HG03175 (cell line): ENCODE measurements around the gene RRP12.
"Not testable (repeated sequence)": the region's sequence is repeated elsewhere in the genome, so short reads cannot be mapped to it uniquely, and the experiment has no call there.

ENCODE experiments used
- ATAC-seq: cut with Tn5 transposase; IDR thresholded peaks from one replicate; pipeline ENCODE4 v1.9.1; 2021; ENCODE audit warnings: mild to moderate bottlenecking, moderate library complexity; ENCODE audit not compliant: unreplicated experiment

Gene RRP12, protein sequence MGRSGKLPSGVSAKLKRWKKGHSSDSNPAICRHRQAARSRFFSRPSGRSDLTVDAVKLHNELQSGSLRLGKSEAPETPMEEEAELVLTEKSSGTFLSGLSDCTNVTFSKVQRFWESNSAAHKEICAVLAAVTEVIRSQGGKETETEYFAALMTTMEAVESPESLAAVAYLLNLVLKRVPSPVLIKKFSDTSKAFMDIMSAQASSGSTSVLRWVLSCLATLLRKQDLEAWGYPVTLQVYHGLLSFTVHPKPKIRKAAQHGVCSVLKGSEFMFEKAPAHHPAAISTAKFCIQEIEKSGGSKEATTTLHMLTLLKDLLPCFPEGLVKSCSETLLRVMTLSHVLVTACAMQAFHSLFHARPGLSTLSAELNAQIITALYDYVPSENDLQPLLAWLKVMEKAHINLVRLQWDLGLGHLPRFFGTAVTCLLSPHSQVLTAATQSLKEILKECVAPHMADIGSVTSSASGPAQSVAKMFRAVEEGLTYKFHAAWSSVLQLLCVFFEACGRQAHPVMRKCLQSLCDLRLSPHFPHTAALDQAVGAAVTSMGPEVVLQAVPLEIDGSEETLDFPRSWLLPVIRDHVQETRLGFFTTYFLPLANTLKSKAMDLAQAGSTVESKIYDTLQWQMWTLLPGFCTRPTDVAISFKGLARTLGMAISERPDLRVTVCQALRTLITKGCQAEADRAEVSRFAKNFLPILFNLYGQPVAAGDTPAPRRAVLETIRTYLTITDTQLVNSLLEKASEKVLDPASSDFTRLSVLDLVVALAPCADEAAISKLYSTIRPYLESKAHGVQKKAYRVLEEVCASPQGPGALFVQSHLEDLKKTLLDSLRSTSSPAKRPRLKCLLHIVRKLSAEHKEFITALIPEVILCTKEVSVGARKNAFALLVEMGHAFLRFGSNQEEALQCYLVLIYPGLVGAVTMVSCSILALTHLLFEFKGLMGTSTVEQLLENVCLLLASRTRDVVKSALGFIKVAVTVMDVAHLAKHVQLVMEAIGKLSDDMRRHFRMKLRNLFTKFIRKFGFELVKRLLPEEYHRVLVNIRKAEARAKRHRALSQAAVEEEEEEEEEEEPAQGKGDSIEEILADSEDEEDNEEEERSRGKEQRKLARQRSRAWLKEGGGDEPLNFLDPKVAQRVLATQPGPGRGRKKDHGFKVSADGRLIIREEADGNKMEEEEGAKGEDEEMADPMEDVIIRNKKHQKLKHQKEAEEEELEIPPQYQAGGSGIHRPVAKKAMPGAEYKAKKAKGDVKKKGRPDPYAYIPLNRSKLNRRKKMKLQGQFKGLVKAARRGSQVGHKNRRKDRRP (N-terminal part only)

DNA sequence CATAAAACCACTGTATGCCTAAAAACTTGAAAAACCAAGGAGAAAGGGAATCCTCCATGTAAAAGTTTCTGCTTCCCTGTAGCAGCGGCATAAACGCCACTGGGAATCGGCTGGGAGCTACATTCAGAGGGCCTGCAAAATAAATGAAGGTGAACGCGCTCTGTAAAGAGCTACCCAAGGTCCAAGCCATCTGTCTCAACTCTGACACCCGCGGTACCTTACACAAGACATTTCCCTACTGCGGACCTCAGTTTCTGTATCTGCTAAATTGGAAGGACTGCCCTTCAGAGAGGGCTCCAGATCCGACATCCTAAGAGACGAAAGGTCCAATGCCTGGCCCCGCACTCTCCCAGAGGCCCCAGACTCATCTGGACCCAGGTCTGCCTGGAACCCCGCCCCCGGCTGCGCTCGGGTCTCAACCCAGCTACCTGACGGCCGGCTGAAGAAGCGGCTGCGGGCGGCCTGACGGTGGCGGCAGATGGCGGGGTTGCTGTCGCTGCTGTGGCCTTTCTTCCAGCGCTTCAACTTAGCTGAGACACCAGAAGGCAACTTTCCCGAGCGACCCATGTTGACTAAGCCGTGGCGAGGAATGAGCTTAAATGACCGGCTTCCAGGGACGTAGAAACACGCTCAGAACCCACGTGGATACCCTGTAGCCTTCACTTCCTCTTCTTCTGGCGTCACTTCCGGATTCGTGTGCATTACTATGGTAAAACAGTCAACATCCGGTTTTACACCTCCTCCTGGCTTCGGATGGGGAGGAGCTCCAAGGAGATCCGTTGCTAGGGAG, at the start of gene RRP12:
Gene RRP12, minus strand, starts transcription at position 676 of the 790 bp plus-strand sequence. Its CDS starts 109 bp downstream, at position 567.
- peak; percentile 95 for ATAC-seq

DNA sequence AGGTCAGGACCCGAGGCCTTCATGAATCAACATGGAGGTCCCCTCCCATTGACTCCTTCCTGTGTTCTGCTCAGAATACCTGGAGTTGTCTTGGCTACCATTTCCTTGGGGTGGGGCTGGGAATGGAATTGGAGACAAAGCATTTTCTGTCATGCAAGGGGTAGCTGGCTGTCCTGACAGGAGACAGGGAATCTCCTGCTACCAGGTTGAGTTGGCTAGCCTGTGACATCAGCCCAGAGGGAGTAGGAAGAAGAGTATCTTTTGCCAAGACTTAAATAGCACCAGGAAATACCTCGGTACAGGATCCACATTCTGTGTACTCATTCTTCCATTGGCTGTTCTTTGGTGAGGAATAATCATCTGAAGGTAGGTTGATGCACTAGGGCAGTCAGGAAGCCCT, 49.7 kb upstream of the RRP12 start:
- no peak for ATAC-seq

DNA sequence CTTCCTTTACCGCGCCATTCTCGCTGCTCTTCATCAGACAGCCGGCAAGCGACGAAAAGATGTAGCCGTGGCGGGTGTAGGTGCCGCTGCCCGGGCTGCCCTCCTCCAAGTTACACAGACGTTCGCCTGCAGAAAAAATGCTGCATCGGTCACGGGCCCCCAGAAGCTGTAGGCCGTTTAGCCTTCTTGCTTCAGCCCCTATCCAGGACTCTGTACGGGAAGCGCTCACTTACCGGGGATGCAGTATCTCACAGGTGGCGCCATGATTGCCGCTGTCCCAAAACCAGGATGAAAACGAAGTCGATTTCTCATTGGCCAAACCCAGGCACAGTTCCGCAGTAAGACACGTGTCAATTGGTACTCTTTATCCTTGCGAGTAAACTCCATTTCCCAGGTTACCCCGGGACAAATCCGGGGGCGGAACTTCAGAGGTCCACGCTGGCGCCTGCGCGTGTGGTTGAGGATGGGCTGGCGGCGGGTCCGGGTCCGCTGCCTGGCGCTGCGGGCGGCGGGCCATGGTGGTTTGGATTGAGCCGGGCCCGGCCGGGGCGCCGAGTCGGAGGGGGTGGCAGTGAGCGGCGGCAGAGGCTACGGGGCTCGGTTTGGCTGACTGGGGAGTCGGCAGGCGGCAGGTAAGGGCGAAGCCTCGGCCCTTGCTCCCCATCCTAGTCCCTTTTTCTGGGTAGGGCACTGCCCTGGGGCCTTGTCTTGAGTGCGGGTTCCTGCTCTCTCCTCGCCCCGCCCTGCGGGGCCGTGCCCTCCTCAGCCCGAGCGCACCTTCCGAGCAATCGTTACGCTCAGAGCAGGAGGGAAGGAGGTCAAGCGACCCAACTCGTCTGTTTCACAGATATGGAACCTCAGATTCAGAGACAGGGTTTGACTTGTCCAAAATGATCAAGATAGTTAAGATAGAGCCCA, 44.8 kb upstream of the RRP12 start, which contains the start of the genes EXOSC1 and ZDHHC16:
Gene EXOSC1, minus strand, starts transcription at position 285 of the 918 bp plus-strand sequence. Its CDS starts 21 bp downstream, at position 264.
Gene ZDHHC16, plus strand, starts transcription at position 454 of the 918 bp plus-strand sequence. CDS start 5,501 bp downstream, outside the sequence.
- peak; percentile 98 for ATAC-seq

DNA sequence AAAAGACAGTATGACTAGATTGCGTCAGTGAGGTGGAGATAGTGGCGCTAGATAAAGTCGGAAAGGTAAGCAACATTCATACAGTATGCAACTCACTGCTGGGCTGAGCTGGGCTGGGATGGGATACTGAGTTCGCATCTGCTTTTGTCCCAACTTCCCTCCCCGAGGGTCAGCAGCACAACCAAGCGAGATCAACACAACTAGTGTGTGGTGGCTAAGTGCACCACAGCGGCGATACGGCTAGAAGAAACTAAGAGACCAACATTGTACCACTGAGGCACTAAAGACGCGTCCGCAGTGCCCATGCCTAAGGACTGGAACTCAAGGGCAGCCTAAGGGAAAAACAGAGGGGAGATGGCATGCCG, 44.2 kb upstream of the RRP12 start:
- ATAC-seq, result no peak

DNA sequence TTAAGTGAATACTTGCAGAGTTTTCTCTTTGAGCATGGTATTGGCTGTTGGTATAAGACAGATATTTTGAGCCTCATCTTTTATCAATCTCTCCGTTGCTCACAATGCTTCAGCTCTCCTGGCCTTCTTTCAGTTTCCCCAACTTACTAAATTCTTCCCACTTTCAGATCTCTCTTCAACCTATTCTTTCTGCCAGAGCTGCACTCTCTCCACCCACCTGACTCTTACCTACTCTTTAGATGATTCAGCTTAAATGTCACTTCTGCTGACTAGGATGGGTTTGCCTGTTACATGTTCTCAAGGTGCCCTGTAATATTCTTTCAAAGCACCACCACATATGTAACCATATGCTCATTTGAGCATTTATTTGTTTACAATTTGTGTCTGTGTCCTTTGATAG, 43.1 kb upstream of the RRP12 start:
- no peak for ATAC-seq

DNA sequence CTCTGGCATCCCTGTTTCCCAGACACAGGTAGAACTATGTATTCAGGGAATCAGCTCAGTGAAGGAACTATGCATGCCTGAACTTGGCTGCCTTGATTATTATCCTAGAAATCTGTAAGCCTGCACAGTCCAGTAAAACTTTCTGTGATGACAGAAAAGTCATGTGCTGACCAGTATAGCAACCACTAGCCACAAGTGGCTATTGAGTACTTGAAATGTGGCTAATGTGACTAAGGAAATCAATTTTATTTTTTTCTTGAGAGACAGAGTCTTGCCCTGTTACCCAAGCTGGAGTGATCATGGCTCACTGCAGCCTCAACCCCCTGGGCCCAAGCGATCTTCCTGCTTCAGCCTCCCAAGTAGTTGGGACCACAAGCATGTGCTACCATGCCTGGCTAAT, 41.1 kb upstream of the RRP12 start:
- ATAC-seq, result no peak

DNA sequence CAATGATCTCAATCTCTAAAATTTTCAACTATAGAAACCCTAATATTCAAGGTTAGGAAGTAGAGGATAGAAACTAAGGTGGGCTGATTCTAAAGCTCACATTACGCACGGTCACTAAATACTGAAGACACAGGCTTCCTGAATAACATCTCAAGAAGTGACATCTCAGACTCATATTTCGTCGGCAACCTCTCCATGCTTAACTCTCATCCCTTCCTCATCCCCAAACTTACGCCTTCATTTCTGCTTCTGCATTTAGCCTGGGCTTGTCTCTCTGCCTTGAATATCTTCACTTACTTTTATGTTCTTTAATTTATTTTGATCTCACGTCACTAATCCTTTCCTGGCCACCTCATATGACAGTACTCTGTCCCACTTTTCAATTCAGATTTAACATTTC, 34.1 kb upstream of the RRP12 start:
- ATAC-seq, result no peak

DNA sequence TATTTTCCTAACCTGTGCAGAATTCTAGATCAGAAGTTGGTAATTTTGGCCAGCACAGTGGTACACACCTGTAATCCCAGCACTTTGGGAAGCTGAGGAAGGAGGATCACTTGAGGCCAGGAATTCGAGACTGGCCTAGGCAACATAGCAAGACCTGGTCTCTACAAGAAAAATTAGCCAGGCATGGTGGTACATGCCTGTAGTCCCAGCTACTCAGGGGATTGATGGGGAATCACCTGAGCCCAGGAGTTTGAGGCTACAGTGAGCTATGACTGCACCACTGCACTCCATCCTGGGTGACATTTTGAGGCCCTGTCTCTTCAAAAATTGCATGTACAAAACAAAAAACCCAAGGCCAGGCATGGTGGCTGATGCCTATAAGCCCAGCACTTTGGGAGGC, 33.4 kb upstream of the RRP12 start:
- ATAC-seq, result no peak

DNA sequence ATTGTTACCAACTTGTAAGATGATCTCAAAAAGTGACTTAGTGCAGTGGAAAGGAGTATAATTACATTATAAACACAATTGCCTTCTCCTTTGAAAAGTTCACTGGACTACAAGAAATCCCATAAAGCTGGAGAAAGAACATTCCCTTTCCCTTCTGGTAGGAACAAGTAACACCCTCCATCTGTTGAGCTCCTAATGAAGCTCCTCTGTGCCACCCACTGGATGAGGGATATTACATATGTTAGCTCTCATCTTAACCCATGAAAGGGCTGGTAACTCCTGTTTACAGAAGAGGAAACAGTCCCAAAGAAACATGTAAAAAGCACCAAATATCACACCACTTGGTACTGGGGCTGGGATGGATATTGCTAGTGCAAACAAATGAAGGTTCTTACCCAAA, 32.9 kb upstream of the RRP12 start:
- ATAC-seq, result no peak

DNA sequence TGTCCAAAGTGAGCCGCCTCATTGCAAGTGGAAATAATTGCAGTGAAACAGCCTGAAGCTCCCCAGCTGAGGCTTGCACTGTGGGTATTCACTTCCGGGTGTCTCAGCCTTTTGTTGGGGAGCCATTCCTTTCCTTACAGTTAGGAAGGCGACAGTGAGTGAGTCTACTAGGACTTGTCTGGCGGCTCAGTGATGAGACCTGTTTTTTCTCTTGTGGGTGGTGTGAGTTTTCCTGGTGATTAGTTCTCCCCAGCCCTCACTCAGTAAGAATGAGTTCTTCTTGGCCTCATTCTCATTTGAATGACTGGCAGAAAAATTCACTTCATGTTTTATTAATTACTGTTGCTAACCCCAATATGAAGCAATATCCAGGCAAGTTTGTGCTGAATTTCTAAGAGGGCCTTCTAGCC, 27.4 kb upstream of the RRP12 start:
- no peak for ATAC-seq

DNA sequence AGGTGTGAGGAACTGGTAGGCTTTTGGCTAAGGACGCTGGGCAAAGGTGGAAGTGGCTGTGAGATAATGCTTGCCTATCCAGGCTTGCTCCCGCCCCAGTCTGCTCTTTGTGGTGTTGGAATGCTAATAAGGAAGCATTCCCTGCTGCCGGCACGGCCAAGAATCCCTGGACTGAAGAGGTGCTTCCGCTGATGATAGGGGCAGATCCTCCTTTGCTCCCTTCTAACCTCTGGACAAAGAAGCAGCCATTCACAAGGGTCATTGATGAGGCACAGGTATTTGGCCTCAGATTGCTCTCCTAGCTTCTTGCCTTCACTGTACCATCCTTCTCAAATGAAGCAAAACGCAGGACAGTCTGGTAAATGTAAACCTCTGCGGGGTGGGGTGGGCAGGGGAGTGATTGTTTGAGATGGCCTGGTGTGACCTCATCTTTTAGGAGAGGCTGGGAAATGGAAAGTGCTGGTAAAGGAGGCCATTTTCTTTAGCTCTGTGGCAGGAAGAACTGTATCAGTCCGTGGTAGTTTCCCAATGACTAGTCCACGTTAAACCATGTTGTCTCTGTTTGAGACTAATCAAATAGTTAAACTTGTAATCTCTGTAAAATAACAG, 26.5 kb upstream of the RRP12 start:
- ATAC-seq, result no peak

DNA sequence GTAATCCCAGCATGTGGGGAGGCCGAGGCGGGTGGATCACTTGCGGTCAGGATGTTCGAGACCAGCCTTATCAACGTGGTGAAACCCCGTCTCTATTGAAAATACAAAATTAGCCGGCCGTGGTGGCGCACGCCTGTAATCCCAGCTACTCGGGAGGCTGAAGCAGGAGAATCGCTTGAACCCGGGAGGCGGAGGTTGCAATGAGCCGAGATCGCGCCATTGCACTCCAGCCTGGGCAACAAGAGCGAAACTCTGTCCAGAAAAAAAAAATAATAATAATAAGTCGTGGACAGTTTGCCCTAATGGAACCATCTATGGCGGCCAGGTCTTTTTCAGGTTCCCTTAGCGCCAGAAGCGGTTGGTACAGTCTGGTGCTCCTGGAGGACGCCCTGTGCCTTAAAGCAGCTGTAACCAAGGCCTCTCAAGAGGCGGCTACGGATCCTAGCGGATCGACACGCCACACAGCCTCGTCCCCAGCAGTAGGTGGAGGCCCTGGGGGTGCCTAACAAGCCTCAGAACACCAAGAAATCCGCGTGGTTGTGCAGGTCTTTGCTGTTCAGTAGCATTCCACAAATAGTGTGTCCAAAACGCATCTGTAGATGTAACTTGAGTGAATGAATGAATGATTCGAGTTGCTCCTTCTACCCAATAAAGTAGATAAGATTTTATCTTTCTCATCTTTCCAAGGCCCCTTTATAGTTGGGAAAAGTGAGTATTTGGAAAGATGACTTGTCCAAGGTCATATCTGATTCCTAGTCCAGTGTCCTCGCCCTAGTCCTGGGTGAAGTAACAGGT, 25.8 kb upstream of the RRP12 start:
- ATAC-seq, result no peak

DNA sequence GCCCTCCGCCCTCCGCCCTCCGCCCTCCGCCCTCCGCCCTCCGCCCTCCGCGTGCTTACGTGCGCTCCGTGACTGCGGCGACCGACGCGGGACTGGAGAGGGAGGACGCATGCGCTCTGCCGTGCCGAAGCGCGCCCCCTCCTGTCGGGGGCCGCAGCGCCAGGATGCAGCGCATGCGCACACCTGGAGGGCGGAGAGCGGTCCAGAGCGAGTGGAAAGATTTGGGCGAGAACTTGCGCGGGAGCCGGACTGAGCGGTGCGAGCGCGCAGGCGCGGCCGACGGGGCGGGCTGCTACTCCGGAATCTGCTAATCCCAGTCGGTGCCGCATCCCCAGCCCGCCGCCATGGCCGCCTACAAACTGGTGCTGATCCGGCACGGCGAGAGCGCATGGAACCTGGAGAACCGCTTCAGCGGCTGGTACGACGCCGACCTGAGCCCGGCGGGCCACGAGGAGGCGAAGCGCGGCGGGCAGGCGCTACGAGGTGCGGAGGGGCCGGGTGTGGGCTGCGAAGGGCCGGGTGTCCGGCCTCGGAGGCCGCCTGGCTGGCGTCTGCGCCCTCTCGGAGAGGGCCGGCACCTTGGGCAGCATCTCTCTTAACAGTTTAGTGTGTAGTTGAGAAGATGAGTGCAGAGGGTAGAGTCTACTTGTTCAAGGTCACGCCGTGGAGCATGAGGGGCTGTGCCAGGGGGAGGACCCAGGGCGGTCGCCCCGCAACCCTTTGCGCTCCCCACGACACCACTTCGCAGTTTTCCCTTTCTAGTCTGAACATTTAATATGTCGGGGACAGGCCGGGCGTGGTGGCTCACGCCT, 25.0 kb upstream of the RRP12 start, which contains the start of gene PGAM1:
Gene PGAM1, plus strand, starts transcription at position 228 of the 812 bp plus-strand sequence. Its CDS starts 117 bp downstream, at position 345.
- ATAC-seq, result peak; percentile 79

DNA sequence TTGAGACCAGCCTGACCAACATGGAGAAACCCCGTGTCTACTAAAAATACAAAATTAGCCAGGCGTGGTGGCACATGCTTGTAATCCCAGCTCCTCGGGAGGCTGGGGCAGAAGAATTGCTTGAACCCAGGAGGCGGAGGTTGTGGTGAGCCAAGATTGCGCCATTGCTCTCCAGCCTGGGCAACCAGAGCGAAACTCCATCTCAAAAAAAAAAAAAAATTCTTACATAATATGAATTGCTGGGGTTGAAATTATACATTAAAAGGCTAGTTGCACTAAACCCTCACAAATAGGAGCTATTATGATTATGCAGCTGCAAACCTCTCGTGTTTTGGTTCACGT, 22.6 kb upstream of the RRP12 start:
- ATAC-seq, result not testable (repeated sequence)

DNA sequence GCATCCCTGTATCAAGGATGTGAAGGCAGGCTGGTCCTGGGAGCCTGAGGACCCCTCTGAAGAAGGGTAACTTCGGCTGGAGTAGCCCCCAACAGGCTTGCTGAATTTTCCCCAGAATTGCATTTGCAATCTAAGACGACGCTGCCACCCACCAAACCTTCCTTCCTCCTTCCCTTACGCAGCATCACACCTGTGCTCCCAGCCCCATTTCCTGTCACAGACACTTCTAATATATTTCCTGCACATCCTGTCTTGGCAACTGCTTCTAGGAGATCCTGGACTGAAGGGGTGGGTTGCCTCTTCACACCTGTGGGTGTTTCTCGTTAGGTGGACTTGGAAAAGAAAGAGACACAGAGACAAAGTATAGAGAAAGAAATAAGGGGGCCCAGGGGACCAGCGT, 15.4 kb upstream of the RRP12 start:
- ATAC-seq, result no peak

DNA sequence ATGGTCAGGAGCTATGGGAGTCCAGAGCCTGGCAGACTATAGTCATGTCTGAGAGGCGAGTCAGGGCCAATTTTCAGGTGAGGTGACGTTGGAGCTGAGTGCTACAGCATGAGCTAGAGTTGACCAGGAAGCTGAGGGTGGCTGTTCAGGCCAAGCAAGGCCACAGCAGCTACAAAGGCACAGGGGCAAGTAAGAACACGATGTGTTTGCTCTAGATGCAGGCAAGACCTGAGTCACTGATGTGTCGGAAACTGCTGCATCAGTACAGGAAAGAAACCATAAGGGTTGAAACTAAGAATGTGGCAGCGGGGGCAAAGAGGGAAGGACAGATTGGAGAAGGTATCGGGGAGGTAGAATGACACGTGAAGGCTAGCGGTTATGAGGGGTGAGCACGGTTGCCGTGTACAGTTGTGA, 11.8 kb upstream of the RRP12 start:
- no peak for ATAC-seq

DNA sequence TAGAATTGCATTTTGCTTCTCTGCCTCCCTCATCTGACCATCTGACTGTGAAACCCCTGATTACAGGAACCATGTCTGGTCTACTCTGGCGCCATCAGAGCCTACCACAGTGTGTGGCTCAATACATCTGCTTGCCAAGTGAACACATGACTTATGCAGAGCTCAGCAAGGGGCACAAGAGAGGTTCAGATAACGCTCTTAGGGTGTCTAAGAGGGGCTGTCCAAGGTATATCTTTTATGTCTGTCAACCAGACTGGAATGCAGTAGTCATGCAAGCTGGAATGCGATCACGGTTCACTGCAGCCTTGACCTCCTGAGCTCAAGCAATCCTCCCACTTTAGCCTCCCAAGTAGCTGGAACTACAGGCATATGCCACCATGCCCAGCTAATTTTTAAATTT, 10.3 kb upstream of the RRP12 start:
- no peak for ATAC-seq
